ENCODE data around the gene ADORA2A. TPM values are rescaled to one million over a fixed set of nuclear protein-coding genes. Genes with fewer than 3 reads are reported as not detected.

Gene ADORA2A
- total RNA-seq, 1 donor from 2014 or later: under 0.01 TPM

DNA sequence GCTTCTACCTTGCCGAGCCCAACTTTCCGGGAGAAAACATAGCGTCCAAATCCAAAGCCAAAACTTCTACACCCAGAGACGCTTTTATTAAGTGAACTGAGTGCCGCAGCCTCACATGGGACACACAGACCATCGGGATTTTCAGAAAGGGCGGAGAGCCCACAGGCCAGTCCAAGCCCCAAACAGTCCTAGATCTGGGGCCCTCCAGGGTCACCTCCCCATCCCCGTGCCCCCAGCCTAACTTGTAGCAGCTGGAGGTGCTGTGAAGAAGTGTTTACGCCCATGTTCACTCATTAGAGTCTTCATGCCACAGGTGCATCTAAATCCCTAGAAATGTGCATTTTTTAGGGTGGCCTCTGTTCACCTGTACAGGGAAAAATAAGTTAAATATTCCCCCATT lies 14.1 kb upstream of the ADORA2A start:
- FAIRE-seq (no peak), DNase-seq (ENCODE audit: low read depth) (no peak)
- peaks cover 9% of the 10 kb centered on the region for H3K36me3 ChIP-seq (ENCODE audit: control insufficient read depth, insufficient read depth, low read length)
- H3K4me3 ChIP-seq (ENCODE audit: low read depth, low read length): no peak overlapping the region
- TF ChIP-seq CTCF (IDR thresholded peaks at IDR 0.05; ENCODE audit: insufficient read depth, low read length, severe bottlenecking): no peak
- no peaks in the 10 kb centered on the region for H3K27me3 ChIP-seq (ENCODE audit: control insufficient read depth, insufficient read depth, low read length)

GRCh38 chr22:24413736-24414385 lies 13.5 kb upstream of the ADORA2A start:
- H3K27me3 ChIP-seq (ENCODE audit: control insufficient read depth, insufficient read depth, low read length): no peaks in the 10 kb centered on the region
- no peak for DNase-seq (ENCODE audit: low read depth)
- FAIRE-seq: no peak
- no peak for TF ChIP-seq CTCF (IDR thresholded peaks at IDR 0.05; ENCODE audit: insufficient read depth, low read length, severe bottlenecking)
- H3K4me3 ChIP-seq (ENCODE audit: low read depth, low read length): no peak overlapping the region
- peaks cover 7% of the 10 kb centered on the region for H3K36me3 ChIP-seq (ENCODE audit: control insufficient read depth, insufficient read depth, low read length)

DNA sequence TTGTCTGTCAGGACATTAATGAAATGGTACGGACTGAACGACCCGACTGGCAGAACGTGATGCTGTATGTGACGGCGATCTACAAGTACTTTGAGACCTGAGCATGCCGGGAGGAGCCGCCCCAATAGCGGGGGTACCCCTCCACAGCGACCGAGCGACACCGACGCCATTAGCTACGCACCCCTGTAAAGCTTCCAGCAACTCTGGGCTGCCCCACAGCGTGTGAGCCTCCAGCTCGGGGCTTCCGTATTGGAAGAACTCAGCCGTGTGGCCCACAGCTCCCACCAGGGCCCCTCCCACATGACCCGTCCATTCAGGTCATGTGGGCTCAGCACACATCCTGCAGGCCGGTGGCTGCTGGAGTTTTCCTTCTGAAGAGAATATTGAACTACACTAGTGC lies 12.9 kb upstream of the ADORA2A start:
- peaks cover 7% of the 10 kb centered on the region for H3K36me3 ChIP-seq (ENCODE audit: control insufficient read depth, insufficient read depth, low read length)

DNA sequence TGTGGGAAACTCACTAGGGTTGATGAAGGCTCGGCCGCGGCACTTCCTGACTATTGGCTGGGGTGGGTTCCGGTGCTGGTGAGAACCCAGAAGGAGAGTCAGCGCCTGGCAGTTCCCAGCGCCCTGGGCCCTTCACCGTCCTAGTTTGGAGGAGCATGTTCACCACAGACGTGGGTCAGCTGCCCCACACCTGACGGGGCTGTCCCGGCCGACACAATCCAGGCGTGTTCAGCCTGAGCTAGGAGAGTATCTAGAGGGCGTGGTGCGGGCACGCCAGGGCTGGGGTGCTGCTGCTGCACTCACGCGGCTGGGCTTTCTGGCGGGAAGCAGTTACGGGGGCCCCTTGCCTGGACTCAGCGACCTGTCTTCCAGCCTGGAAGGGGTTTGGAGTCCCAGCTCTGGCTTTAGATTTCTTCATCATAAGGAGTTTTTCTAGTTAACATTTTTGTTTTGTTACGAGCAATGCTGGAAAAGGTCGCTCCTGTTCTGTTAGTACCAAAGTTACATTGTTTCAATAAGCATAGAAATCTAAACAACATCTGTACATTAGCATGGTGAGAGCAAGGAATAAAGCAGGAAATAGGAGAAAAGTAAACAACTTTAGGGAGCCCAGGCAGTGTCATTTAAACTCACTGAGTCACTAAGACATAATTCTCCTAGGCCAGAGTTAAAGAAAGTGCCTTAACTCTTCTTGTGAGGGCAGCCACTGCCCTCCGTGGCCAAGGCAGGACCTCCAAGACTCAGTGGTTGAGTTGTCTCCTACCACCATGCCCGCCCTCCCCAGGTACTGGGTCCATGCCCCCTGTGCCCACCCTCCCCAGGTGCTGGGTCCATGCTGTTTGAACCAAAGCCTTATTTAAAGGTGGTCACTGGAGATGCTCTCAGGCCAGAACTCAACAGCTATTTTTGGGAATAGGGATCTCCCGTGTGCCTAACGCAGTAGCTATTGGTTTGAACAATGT lies 12.1 kb upstream of the ADORA2A start:
- no peak for FAIRE-seq
- no peaks in the 10 kb centered on the region for H3K27me3 ChIP-seq (ENCODE audit: control insufficient read depth, insufficient read depth, low read length)
- no peak for DNase-seq (ENCODE audit: low read depth)
- TF ChIP-seq CTCF (IDR thresholded peaks at IDR 0.05; ENCODE audit: insufficient read depth, low read length, severe bottlenecking): no peak
- peaks cover 7% of the 10 kb centered on the region for H3K36me3 ChIP-seq (ENCODE audit: control insufficient read depth, insufficient read depth, low read length)
- H3K4me3 ChIP-seq (ENCODE audit: low read depth, low read length): no peak overlapping the region

More for the DNA sequence above, 12.9 kb upstream of the ADORA2A start:
- no peaks in the 10 kb centered on the region for H3K27me3 ChIP-seq (ENCODE audit: control insufficient read depth, insufficient read depth, low read length)
- TF ChIP-seq CTCF (IDR thresholded peaks at IDR 0.05; ENCODE audit: insufficient read depth, low read length, severe bottlenecking): no peak
- FAIRE-seq (peak; percentile 32), DNase-seq (ENCODE audit: low read depth) (no peak)
- H3K4me3 ChIP-seq (ENCODE audit: low read depth, low read length): no peak overlapping the region

- no peak for TF ChIP-seq CTCF (IDR thresholded peaks at IDR 0.05; ENCODE audit: insufficient read depth, low read length, severe bottlenecking)
- Histone ChIP-seq H3K36me3 (ENCODE audit: control insufficient read depth, insufficient read depth, low read length) (peaks cover 7% of the 10 kb centered on the region), H3K4me3 (ENCODE audit: low read depth, low read length) (no peak overlapping the region), H3K27me3 (ENCODE audit: control insufficient read depth, insufficient read depth, low read length) (no peaks in the 10 kb centered on the region)
- DNase-seq (ENCODE audit: low read depth) (no peak), FAIRE-seq (no peak)
Measured at GRCh38 chr22:24416095-24416494, 11.3 kb upstream of the ADORA2A start.

Data from bronchial epithelial cell (primary cell).